HG03432 (cell line): ENCODE results near the gene KRTAP6-2.

ENCODE experiments used
- ATAC-seq: cut with Tn5 transposase; IDR thresholded peaks from one replicate; pipeline ENCODE4 v1.9.1; 2021; ENCODE audit warnings: mild to moderate bottlenecking, moderate library complexity; ENCODE audit not compliant: unreplicated experiment

KRTAP6-2 gene, protein sequence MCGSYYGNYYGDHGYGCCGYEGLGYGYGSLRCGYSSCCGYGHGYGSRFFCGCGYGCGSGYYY

DNA sequence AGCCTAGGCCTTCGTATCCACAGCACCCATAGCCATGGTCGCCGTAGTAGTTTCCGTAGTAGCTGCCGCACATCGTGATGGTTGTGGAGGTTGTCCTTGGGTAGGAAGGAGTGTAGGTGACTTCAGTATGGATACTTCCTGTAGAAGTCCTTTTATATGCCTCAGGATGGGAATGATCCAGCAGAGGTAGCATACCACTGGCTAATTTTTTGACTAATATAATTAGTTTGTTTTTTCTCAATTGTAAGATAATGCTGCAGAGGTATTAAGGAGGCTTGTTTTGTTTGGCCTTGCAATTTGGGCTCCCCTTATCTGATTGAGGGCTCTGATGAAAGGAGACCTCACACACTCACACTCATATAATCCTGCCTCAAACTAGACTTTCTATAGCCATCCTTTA lies at the start of gene KRTAP6-2:
KRTAP6-2 (minus strand) TSS at position 101 of the 400 bp plus-strand sequence; CDS start at position 73, 28 bp downstream.
- ATAC-seq: no peak

DNA sequence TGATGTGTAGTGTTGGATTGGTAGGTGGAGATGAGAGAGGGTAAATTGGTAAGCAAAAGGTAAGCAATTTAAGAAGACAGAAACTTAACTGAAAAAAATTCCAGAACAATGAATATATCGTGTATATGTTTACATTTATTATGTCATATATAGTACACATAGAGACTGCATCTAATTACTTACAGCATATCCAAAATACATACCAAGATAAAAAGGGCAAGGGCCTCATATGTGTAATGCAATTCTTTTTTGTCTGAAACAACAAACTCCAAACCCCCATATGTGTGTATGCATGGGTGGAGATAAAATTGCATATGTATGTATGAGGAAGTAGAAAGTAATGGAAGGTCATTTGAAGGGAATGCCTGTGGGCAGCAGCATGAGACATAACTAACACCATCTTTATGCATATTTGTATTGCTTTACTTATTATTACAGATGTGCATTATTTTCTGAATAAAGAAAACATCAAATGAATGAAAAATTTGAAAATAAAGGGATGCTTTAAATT lies 48.3 kb upstream of the KRTAP6-2 start:
- no peak for ATAC-seq

DNA sequence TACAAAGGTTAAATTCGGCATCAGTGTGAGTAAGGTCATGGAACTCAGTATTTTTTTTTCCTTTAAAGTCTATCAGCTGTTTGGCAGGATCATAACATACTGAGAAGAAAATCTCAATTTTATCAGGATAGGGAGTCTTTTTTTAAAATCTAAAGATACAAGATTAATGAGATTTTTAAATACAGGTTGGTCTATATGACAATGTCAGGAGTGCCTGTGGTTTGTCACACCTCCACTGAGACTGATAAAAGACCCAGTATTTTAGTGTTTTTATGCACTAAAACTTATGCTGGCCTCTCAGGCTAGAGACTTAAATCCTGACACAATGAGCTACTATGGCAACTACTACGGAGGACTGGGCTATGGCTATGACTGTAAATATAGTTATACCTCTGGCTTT lies 43.9 kb upstream of the KRTAP6-2 start, which contains the start of gene KRTAP20-3:
KRTAP20-3 (plus strand) TSS at position 301 of the 400 bp plus-strand sequence.
- ATAC-seq: no peak

DNA sequence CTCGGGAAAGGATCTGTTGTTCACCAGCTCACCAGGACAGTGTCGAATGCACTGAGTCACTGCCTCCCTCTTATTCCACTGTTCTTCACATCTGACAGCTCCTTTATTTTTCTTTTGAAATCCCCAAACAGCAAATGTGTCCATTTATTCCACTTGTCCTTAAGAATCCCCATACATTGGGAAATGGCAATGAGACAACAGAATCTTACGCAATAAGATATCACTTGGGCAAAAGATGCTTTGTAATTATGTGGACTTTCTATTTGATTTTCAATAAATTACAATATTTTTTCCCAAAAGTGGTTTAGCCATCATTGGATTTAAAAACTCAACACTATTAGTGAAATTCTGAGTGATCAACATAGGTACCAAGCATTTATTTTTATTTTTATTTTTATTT lies 40.0 kb upstream of the KRTAP6-2 start:
- no peak for ATAC-seq

DNA sequence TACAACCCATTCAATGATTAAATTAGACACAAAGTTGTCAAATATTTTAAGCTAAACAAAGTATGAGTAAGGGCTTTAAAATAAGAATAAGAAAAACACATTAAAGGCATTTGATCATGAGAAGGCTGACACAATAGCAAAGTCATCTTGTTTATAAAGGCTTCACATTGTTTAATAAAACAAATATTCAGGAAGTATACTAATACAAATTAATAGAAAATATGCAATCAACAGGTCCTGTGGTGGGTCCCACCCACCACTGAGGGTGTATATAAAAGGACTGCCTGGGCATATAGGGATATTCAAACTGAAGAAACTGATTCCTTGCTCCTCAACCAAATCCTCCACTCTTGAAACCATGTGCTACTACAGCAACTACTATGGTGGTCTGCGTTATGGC lies 36.2 kb upstream of the KRTAP6-2 start, which contains the start of gene KRTAP20-2:
KRTAP20-2 (plus strand) TSS at position 301 of the 400 bp plus-strand sequence; CDS start at position 359, 58 bp downstream.
- ATAC-seq: no peak

DNA sequence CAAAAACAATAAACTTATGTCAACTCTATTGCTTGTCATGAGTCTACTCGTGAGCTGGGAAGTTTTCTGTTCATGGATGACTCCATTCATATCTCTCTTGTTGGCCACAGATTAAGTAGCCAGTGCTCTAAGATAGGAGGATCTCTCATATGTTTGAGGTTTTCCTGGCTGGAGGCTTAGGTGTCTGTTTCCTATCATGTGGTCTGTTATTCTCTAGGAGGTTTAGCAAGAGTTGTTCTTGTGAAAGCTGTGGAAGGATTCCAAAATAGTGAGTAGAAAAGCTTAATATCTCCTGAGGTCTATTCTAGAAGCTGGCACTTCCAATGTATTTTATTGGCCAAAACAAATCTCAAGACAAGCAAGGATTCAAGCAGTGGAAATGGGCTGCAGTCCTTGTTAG lies 30.5 kb upstream of the KRTAP6-2 start:
- no peak for ATAC-seq

DNA sequence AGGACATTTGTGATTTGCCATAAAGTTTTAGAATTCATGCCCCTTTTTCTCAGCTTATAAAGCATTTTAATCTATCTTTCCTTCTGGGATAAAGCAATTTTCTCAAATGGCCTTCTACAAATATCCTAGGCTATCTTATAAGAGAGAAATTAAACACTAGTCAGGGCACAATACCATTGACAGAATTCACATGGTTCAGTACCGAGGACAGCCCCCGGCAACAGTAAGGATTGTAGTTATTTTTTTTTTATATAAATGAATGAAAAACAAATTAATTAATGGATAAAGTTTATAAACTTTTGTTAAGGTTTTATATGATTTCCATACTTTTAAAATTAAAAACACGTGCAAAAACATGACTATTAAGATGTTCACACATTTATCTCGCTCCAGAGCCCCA lies 29.4 kb upstream of the KRTAP6-2 start:
- no peak for ATAC-seq

DNA sequence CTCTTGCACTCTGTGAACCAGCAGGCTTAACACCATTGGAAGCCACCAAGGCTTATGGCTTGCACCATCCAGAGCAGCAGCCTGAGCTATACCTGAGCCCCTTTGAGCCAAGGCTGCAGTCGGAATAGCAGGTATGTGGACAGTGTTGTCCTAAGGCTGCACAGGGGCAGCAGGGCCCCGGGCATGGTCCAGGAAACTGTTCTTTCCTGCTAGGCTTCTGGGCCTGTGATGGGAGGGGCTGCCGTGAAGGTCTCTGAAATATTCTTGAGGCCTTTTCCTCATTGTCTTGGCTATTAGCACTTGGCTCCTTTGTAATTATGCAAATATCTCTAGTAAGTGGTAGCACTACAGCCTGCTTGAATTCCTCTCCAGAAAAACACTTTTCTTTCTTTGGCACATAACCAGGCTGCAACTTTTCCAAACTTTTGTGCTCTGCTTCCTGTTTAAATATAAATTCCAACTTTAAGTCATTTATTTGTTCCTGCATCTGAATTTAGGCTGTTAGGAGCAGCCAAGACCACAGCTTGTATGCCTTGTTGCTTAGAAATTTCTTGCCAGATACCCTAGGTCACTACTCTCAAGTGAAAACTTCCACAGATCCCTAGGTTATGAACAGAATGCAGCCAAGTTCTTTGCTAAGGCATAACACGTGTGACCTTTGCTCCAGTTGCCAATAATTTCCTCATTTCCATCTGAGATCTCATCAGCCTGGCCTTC lies 26.9 kb upstream of the KRTAP6-2 start:
- ATAC-seq: no peak

DNA sequence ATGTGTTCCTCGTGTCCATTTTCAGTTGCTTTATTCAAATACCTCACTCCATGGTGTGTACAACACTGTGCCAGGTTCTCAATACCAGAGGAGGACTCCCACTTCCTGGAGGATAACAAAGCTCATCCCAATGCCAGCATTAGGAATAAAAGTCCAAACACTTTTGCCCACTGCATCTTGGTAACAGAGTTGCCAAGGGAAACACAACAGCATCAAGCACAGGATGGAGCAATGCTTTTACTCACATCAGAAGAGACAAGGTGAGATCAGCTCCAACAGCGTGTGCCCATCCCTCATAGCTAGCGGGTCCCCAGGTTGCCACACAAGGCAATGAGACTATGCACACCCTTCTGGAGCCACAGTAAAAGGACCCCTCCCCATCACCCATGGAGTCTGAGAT lies 24.7 kb upstream of the KRTAP6-2 start:
- ATAC-seq: no peak

DNA sequence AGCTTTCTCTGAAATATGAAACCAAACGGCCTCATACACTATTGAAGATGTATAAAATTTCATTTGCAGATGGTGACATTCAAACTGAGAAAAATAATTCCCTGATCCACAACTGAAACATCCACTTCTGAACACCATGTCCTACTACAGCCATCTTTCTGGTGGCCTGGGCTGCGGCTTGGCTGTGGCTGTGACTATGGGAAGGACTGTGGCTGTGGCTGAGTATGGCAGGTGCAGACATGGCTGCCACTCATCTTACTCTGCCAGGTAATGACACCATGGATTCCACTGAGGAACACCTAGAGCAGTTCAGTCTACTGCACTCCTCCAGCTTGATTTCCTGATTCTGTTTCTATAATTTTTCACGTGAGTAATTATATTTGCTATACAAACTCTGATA lies 21.8 kb upstream of the KRTAP6-2 start, which contains the start of gene KRTAP20-4:
KRTAP20-4 (plus strand) TSS at position 106 of the 400 bp plus-strand sequence.
- no peak for ATAC-seq

DNA sequence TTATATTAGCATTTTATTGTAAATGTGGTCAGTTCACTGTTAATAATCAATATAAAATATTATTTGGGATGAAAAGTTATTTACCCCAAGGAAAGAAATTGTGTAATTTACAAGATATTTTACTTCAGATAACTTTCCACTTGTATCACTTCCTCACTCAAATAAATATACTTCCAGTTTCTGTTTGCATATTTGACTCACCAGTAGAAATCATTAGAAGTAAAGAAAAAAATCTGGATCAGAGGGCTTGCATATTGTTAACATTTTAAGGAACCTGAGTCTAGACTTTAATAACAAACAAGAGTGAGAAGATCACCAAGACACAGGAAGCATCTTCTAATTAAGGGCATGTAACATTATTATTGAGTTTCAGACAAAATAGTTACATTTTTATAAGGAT lies 21.4 kb upstream of the KRTAP6-2 start:
- no peak for ATAC-seq

DNA sequence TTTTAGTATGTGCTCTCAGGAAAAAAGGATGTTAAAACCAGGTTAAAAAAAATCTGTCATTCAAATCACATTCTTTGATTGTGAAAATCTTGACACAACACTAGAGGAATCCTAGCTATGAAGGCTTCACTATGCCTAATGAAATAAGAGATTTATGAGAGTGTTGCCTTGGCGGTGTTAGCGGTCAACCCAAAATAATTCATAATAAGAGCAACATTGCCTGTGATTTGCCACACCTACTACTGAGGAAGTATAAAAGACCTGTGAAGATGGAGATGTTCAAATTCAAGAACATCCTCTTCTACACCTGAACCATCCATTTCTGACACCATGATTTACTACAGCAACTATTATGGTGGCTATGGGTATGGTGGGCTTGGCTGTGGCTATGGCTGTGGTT lies 17.4 kb upstream of the KRTAP6-2 start, which contains the start of gene KRTAP20-1:
KRTAP20-1 (plus strand) TSS at position 301 of the 400 bp plus-strand sequence; CDS start at position 331, 30 bp downstream.
- no peak for ATAC-seq

DNA sequence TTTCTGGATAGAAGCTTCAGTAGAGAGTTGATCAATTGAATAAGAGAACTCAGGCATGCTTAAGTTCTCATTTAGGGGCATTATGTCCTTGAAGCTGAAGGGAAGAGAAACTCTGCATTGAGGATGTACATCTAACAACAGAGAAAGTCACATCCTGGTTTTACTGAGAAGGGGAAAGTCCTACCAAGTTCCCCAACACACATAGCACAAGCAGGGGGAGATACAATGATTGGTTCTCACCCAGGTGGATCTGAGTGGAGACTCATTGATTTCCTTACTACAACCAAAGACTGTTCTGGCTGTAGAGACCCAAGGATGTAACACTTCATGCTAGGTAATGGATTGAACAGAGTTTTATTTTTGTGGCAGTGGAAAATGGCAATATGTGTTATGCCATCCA lies 16.5 kb upstream of the KRTAP6-2 start:
- no peak for ATAC-seq

DNA sequence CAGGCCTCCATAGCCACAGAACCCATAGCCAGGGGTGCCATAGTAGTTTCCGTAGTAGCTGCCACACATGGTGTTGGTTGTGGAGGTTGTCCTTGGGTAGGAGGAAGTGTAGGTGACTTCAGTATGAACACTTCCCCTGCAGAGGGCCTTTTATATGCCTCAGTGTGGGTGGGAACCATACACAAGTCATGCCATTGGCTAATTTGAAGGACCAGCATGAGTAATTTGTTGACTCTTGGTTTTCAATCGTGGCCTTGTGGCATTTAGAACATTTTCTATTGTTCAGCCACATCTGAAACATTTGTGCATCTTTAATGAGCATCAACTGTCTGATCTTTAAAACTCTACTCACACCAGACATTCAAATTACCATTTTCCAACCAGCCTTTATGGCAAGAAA lies 15.1 kb upstream of the KRTAP6-2 start, which contains the start of gene KRTAP6-1:
KRTAP6-1 (minus strand) TSS at position 95 of the 400 bp plus-strand sequence; CDS start at position 69, 26 bp downstream.
- ATAC-seq: no peak

DNA sequence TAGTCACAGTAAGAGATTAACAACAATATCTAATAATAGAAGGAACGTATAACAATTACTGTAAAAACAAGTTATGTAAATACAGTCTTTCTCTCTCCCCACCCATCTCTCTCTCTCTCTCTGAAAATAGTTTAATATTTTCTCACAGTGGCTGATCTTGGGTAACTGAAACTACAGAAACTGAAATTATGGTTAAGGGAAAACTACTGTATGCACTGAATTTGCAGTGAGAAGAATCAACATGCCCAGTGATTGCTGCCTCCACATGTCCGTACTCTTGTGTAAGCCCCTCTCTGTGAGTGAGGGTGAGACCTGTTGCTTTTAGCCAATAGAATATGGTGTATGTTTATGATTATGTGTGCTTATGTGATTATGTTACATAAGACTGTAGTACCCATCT lies 13.4 kb upstream of the KRTAP6-2 start:
- ATAC-seq: no peak

DNA sequence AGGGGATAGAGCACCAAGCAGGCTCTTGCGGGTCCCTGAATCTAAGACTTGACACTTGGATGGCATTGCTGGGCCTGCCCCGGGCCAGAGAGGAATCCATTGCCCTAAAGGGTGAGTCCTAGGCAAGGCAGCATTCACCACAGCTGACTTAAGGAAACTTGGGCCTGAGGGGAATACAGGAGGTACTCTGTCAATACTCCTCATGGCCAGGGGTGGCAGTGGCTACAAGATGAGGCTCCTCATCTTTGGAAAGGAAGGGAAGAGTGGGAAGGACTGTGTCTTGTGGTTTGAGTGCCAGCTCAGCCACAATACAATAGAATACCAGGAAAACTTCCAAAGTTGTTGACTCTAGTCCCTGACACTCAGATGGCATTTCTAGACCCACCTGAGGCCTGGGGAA lies 7.3 kb upstream of the KRTAP6-2 start:
- no peak for ATAC-seq

DNA sequence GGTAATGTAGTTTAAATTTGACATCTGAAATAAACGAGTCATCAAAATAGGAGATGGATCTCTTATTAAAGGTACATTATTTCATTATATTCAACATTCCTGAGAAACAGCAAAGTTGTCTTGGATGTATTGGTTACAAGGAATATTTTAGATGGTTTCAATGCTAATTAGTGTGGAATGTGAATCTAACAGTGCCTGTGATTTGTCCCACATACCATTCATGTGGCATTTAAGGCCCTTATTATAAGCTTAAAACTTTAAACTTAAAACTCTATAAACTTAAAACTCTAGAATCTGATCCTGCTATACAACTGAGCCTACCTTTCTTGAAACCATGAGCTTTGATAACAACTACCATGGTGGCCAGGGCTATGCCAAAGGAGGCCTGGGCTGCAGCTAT lies 2.1 kb upstream of the KRTAP6-2 start, which contains the start of gene KRTAP22-1:
KRTAP22-1 (plus strand) TSS at position 301 of the 400 bp plus-strand sequence.
- ATAC-seq: no peak

DNA sequence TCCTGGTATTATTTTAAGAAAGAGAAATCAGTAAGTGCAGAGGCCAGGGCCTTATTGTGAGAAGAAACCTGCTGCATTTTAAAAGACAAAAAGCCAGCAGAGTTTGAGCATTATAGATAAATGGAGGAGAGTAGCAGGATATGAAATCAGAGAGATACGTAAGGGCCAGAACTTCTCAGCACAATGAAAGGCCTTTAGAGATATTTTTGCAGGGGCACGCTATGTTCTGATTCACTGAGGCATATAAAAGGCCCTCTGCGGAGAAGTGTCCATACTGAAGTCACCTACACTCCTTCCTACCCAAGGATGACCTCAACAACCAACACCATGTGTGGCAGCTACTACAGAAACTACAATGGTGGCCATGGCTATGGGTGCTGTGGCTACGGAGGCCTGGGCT lies 6.6 kb downstream of the KRTAP6-2 start, which contains the start of gene KRTAP6-3:
KRTAP6-3 (plus strand) TSS at position 301 of the 400 bp plus-strand sequence; CDS start at position 307, 6 bp downstream.
- ATAC-seq: no peak

DNA sequence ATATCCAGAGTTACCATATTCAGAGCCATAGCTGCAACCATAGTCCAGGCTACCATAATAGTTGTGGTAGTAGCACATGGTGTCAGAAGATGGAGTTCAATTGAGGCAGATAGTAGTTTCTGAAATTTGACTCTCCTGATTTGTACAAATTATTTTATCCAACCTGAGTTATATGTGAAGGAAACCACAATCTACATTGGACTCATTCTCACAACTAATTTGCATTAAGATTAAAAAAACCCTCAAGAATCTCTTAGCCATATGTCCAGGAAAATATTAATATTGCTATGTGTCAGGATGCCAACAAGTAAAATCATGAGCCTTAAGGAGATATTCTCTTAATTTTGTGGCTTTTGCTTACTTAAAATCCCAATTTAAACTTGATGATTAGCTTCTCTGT lies 8.4 kb downstream of the KRTAP6-2 start, which contains the start of gene KRTAP22-2:
KRTAP22-2 (minus strand) TSS at position 101 of the 400 bp plus-strand sequence.
- no peak for ATAC-seq

DNA sequence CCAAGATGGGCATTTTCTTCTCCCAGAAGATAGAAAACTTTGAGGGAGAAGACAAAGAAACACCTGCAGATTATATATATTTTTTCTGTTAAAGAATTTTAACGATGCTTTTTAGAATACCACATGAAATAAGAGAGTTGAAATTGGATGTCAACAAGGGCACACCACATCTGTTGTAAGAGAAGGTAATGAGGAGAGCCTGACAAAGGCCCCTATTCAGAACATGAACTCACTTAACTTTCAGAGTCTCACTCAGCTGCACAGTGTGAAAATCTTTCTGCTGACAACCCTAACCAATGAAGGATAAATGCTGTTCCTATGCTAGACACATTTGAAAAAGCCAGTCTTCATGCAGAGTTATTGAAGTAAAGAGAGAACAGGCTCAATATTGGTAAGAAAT lies 15.8 kb downstream of the KRTAP6-2 start:
- ATAC-seq: no peak

DNA sequence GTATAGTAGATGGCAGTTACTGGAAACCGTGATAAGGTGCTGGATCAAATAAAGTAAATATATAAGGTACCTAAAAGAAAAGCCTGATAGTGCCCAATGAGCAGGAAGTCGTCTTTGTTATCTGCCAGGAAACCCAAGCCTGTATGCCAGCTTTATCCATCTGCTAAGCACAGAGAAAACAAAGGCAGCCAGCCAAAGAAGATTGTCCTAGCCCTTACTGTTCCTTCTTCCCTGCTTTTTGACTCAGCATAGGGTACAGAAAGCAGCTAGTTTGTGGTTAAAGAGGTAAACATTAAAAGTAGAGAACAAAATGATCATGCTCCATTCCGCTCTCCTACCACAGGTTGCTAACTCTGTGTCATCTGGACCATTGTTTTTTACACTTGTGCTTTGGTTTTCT lies 18.6 kb downstream of the KRTAP6-2 start:
- no peak for ATAC-seq

DNA sequence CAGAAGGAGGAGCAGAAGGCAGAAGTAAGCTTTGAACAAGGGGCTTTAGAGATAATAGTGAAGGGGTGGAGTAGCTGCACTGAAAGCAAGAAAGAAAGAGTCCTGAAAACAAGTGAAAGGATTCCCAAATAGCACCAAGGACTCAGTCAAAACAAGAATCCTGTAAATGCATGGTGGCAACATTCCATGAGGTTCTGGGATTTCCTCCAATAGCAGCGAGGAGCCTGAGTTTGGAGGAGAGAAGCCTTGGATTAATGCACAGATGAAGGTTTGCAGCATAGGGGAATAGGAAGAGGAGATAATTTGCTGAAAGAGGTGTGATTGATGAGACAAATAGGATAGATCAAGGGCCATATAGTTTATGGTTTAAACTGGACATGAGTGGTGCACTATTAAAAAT lies 19.4 kb downstream of the KRTAP6-2 start:
- ATAC-seq: no peak
